Esophagus squamous epithelium (tissue), 5 donors: ENCODE measurements around the gene MATCAP1. TPM values are rescaled to one million over a fixed set of nuclear protein-coding genes. Genes with fewer than 3 reads are reported as not detected.
A peak's percentile ranks its signal among the peaks of the same experiment; 100 is the strongest.

Experiments
- DNase-seq: peaks from one replicate; lab custom pipeline; 2025; lab: John Stamatoyannopoulos, UW
- H3K27ac ChIP-seq, 4 donors: fragments of 200-600 bp; sonication (generic); one replicate each; pipeline ENCODE4 v1.5.1; 2016 to 2019; ENCODE audit warnings: mild to moderate bottlenecking in 1 of 4
- H3K27me3 ChIP-seq, 4 donors: fragments of 200-600 bp; sonication (generic); 1 replicate in 3 of 4; 2 replicates in 1 of 4; pipeline versions ENCODE4 v1.5.1 to v1.6.0; 2017 to 2021; ENCODE audit warnings: antibody characterized with exemption in 1 of 4
- H3K36me3 ChIP-seq, 3 donors: fragments of 200-600 bp; sonication (generic); one replicate each; pipeline ENCODE4 v1.5.1; 2016 to 2019
- H3K4me1 ChIP-seq, 3 donors: fragments of 200-600 bp; sonication (generic); one replicate each; pipeline ENCODE4 v1.5.1; 2017 to 2019
- H3K4me3 ChIP-seq, 4 donors: fragments of 200-600 bp; sonication (generic); 1 replicate in 3 of 4; 2 replicates in 1 of 4; pipeline ENCODE4 v1.5.1; 2016 to 2019; ENCODE audit warnings: mild to moderate bottlenecking in 2 of 4, moderate library complexity in 1 of 4
- H3K9me3 ChIP-seq, 3 donors: fragments of 200-600 bp; sonication (generic); one replicate each; pipeline ENCODE4 v1.5.1; 2016 to 2019
- CTCF ChIP-seq, 6 experiments: fragments of 450-650 bp in 4 of 6; fragments of 200-600 bp in 2 of 6; sonication (generic) in 2 of 6; IDR thresholded peaks; one replicate each; pipeline ENCODE4 v1.5.1; 2016 to 2019; ENCODE audit warnings: antibody characterized with exemption in 6 of 6, mild to moderate bottlenecking in 4 of 6, moderate library complexity in 4 of 6
- POLR2A ChIP-seq, 4 donors: fragments of 450-650 bp; IDR thresholded peaks; one replicate each; pipeline ENCODE4 v1.6.1; 2017; ENCODE audit warnings: antibody characterized with exemption in 4 of 4, mild to moderate bottlenecking in 4 of 4, moderate library complexity in 3 of 4
- WGBS, 2 donors: methylation state at CpG; one replicate each; pipeline ENCODE4 v1.1.5; 2018; 5-methylcytosine and 5-hydroxymethylcytosine counted together
- intact Hi-C: fragments of 100-400 bp; cut with DNase I; formaldehyde crosslinking; loops from one replicate; pipeline ENCODE4 v1.15.0; 2022
- total RNA-seq, 4 donors: library from RNA; depleted of rRNA; stranded (reverse); fragments of >200 nt; gene quantifications; one replicate each; pipeline ENCODE4 v1.1.0, GENCODE V29; 2016
- donor health status: DM: yes; HTN: yes; CAD: no.

Gene MATCAP1
- total RNA-seq = 10 to 100 TPM in 3 of 4 donors, 1 to 10 TPM in 1; 8.8 to 18.8 (median 13.4) TPM

DNA sequence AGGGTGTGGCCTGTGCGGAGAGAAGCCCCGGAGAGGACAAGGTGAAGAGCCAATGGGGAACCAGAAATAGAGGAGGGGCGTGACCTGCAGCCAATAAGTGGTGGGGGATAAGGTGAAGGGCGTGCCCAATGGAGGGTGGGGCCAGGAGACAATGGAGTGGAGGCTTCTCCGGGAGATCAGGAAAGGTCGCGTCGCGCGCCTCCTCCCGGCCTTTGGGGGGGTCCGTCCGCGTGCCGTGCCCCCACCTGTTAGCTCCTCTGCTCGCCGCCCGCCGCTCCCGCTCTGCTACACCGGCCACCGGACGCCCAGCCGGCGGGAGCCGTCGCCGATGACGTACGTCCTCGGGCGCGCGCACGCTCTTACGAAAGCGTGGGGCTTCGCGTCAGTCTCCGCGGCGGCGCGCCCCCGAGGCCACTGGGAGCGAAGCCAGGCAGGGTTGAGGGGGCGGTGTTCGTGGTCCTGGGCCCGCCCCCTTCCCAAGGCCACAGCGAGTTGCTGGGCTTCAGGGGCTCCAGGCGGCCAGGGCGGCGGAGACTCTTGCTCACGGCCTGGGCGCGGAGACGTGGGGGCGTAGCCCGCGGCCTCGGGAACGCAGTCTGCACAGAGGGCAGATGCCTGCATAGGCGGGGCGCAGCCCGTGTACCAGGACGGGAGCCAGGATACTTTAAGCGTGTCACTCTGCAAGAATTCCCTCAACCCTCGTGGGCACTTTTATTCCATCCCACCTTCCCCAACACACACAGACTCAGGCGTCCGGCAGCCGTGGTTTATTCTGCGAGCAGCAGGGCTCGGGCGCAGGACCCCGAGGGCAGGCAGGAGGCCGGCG, at the start of gene MATCAP1:
Gene MATCAP1, minus strand, starts transcription at position 337 of the 826 bp plus-strand sequence. CDS start 3,353 bp downstream, outside the sequence.
- TF ChIP-seq CTCF (IDR thresholded peaks at IDR 0.05) (peak in 1 of 6 experiments; percentile 7), POLR2A (IDR thresholded peaks at IDR 0.05) (peak in 2 of 4 donors; percentile 45 to 63)
- peak within 1 kb of the TSS; percentile 58 to 94 (median 60) for H3K4me3 ChIP-seq
- WGBS, 2 donors = 0 to 4% methylated on average over 6 to 8 of the region's 77 CpGs
- H3K9me3 ChIP-seq = no peaks in the 10 kb centered on the region
- peak; percentile 76 for DNase-seq
- H3K4me1 ChIP-seq = peaks cover 26 to 65% (median 46%) of the 10 kb centered on the region in 3 donors
- no peaks in the 10 kb centered on the region for H3K36me3 ChIP-seq
- peak within 1 kb of the TSS; percentile 93 to 99 (median 98) for H3K27ac ChIP-seq
- intact Hi-C loops = no loop called here
- no peaks in the 10 kb centered on the region for H3K27me3 ChIP-seq

DNA sequence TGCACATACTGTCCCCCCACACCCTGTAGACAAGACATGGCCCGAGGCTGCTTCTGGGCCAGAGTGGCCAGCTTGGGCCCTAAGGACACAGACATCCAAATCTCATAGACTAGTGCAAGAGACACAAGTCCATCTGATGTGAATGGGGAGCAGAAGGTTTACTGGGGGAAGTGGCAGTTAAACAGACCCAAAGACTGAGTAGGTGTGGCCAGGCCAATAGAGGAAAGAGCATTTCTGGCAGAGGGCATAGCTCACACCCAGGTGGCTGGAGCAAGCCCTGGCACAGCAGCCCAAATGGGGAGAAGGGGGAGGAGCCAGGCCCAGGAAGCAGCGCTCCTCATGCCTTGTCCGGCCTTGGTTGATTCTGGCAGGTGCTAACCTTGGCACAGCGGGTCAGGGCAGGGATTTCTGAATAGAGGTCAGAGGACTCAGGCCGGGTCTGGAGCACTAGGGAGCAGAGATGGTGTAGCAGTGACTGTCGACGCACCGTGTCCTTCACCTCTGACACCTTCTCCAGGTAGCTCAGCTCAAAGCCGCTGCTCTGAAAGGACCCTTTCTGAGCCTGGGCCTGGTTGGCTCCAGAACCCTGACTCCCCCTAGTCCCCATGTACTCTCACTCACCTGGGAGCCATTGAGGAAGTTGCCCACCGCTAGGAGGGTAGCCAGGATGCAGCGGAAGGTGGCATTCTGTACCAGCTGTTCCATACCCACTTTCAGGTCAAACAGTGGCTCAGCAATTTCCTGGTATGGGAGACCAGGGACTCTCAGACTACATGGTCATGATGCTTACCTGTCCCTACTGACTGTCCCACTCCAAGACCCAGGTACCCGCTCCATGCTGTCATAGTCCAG, 47.3 kb upstream of the MATCAP1 start:
- intact Hi-C loops = no loop called here
- Histone ChIP-seq H3K27me3 (no peaks in the 10 kb centered on the region), H3K9me3 (no peaks in the 10 kb centered on the region), H3K27ac (no peak overlapping the region), H3K36me3 (peaks cover 25 to 79% (median 36%) of the 10 kb centered on the region in 3 donors), H3K4me3 (no peak overlapping the region), H3K4me1 (peaks cover 11 to 30% (median 12%) of the 10 kb centered on the region in 3 donors)
- no peak for DNase-seq
- TF ChIP-seq CTCF (IDR thresholded peaks at IDR 0.05) (no peak), POLR2A (IDR thresholded peaks at IDR 0.05) (no peak)
- 83 to 93% methylated on average over 7 of the region's 12 CpGs for WGBS, 2 donors

DNA sequence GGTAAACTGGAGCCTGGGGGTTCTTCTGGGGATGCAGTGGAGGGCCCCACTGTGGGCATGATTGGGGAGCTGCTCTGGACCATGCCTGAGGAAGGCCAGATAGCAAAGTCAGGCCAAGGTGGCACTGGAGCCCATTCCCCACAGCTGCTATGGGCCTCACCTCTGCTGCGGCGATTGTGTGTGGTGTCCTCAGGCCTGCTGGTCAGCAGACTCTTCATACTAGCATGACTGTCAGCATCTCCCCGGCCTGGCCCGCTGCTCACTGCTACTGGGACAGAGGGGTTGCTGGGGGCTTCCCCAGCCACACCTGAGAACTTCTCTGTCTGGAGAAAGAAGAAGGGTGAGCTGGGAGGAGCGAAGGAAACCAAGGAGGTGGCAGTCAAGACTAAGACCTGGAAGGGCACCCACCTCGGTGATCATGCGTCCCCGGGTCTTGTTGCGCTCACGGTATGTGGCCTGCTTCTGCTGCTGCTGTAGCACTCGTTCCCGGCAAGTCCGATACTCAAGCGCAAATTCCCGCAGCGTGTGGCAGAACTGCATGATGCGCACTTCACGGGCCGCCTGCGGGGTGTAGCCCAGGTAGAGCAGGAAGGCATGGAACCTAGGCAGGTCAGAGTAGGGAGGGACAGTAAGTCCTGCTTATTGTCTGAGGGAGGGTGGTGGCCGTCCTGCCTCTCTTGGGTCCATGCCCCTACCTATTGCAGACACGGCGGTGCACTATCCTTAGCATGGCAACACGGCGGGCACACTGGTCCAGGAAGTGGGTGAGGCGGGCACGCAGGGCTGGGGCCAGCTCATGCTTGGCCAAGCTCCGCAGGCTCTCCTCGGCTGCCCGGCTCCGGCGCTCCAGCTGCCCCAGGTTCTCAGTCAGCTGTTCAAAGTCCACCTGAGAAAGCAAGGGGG, 46.4 kb upstream of the MATCAP1 start:
- peaks cover 25 to 70% (median 30%) of the 10 kb centered on the region in 3 donors for H3K36me3 ChIP-seq

GRCh38 chr16:67228905-67229304, 45.1 kb upstream of the MATCAP1 start:
- peaks cover 14 to 34% (median 18%) of the 10 kb centered on the region in 3 donors for H3K4me1 ChIP-seq
- H3K36me3 ChIP-seq = peaks cover 25 to 57% (median 28%) of the 10 kb centered on the region in 3 donors
- WGBS, 2 donors = 58 to 90% methylated on average over 2 of the region's 9 CpGs
- no peak overlapping the region for H3K27ac ChIP-seq
- H3K27me3 ChIP-seq = no peaks in the 10 kb centered on the region
- no peak for TF ChIP-seq CTCF (IDR thresholded peaks at IDR 0.05)
- TF ChIP-seq POLR2A (IDR thresholded peaks at IDR 0.05) = no peak
- intact Hi-C loops = no loop called here
- H3K9me3 ChIP-seq = no peaks in the 10 kb centered on the region
- no peak overlapping the region for H3K4me3 ChIP-seq
- DNase-seq = no peak

More for the DNA sequence above, 46.4 kb upstream of the MATCAP1 start:
- no peak for DNase-seq
- no peaks in the 10 kb centered on the region for H3K9me3 ChIP-seq
- no peak overlapping the region for H3K4me3 ChIP-seq
- no peaks in the 10 kb centered on the region for H3K27me3 ChIP-seq
- intact Hi-C loops = no loop called here
- TF ChIP-seq CTCF (IDR thresholded peaks at IDR 0.05) = no peak
- no peak for TF ChIP-seq POLR2A (IDR thresholded peaks at IDR 0.05)
- H3K4me1 ChIP-seq = peaks cover 14 to 34% (median 18%) of the 10 kb centered on the region in 3 donors
- H3K27ac ChIP-seq = no peak overlapping the region
- WGBS, 2 donors = 91 to 95% methylated on average over 3 to 17 of the region's 32 CpGs
